OCI-LY7 (cell line): ENCODE measurements around the gene FHDC1.

ENCODE experiments used
- EZH2phosphoT487 ChIP-seq: fragments of 200-600 bp; sonication (generic); IDR thresholded peaks from 2 replicates; pipeline ENCODE4 v1.6.1; 2018; ENCODE audit warnings: low read depth, borderline replicate concordance, mild to moderate bottlenecking, mixed run types, antibody characterized with exemption, low read length, moderate library complexity, mixed read lengths
- TF ChIP-seq, protein P1 (sequence below): fragments of 200-600 bp; sonication (generic); conservative IDR thresholded peaks from 2 replicates; pipeline ENCODE4 v1.5.1; 2014; ENCODE audit warnings: mild to moderate bottlenecking, antibody characterized with exemption, low read length, moderate library complexity, mixed read lengths

- TF ChIP-seq, protein P1, sequence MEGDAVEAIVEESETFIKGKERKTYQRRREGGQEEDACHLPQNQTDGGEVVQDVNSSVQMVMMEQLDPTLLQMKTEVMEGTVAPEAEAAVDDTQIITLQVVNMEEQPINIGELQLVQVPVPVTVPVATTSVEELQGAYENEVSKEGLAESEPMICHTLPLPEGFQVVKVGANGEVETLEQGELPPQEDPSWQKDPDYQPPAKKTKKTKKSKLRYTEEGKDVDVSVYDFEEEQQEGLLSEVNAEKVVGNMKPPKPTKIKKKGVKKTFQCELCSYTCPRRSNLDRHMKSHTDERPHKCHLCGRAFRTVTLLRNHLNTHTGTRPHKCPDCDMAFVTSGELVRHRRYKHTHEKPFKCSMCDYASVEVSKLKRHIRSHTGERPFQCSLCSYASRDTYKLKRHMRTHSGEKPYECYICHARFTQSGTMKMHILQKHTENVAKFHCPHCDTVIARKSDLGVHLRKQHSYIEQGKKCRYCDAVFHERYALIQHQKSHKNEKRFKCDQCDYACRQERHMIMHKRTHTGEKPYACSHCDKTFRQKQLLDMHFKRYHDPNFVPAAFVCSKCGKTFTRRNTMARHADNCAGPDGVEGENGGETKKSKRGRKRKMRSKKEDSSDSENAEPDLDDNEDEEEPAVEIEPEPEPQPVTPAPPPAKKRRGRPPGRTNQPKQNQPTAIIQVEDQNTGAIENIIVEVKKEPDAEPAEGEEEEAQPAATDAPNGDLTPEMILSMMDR, result no peak
- no peak for TF ChIP-seq EZH2phosphoT487
Measured at GRCh38 chr4:152970102-152970820, 34.1 kb downstream of the FHDC1 start.
